GM18520 (cell line): ENCODE measurements around the gene ALPK1.
"Not testable (repeated sequence)": the region's sequence is repeated elsewhere in the genome, so short reads cannot be mapped to it uniquely, and the experiment has no call there.

Source experiments
- ATAC-seq: cut with Tn5 transposase; IDR thresholded peaks from one replicate; pipeline ENCODE4 v1.9.1; 2021; ENCODE audit not compliant: unreplicated experiment

The ALPK1 gene

GRCh38 chr4:112284166-112284565 is 13.0 kb upstream of the ALPK1 start:
- no peak for ATAC-seq

DNA sequence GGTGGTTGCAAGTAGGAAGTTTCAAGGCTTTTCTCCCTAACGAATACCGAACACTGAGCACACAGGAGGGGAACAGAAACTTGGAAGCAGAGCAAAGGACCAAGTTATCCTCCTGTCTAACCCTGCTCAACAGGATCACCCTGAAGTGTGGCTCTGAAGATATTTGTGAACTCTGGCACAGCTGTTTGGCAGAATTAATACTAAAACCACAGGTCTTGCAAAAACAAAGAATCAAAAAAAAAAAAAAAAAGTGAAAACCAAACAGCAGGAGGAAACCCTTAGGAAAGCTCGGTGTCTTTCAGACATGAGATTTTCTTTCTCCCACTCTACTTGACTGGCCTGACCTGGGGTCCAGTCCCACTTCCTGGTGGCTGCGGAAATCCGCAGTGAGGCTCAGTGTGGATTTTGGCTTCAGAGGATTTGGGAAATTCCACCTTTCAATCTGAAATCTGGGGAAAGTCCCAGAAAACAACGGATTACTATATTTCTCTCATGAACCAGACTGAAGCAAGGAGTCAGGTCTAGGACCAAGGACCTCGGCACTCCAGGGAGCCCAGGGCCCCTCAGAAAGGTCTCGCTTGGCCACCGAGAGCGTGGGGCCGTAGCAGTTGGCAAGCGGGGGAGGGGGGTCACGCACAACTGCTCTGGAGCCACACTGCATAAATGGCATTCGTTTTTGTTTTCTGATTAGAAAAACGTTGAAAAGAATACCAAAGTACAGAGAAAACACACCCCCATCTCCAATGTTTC is 12.3 kb upstream of the ALPK1 start:
- ATAC-seq, result no peak

DNA sequence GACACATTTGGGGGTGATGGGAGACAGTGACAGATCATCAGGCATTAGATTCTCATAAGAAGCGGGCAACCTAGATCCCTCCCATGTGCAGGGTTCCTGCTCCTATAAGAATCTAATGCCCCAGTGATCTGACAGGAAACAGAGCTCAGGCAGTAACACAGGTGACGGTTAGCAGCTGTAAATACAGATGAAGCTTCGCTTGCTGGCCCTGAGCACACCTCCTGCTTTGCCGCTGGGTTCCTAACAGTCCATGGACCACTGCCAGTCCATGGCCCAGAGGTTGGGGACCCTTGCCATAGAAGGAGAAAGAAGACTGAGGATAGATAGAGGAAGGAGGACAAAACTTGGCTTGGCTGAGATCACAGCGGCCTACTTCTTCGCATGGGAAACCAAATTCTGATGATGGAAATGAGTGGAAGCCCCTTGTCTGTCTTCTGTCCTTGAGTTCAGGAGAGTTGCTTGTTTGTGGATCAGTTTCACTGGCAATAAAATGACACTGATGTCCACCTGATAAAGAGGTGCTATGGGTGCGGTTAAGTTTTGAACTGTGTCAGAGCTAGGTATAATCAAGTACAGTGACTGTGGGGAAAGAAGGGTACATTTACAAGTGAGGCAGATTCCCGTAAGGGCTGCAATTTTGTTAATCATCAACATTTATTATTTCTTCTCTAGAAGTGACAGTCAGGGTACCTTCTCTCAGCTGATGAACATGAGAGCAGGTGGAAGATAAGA is 9.7 kb upstream of the ALPK1 start:
- ATAC-seq, result peak; percentile 27

DNA sequence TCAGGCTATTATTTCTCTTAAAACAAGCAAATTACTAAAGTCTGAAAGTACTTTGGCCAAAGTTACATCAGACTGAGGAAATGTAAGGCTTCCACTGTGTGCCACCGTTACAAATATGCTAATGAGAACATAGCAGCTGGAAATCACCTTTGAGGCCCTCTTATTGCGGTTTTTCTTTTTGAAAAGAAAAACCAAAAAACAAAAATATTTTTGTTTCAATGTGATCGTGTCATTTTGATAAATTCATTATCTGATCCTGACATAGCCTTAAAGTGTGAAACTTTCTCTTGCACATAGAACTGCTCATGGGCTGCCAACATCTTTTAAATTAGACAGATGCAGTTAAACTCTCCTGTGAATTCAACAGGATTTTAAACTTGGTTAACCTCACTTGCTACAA is 8.7 kb upstream of the ALPK1 start:
- peak; percentile 21 for ATAC-seq

GRCh38 chr4:112289407-112290253 is 7.5 kb upstream of the ALPK1 start:
- no peak for ATAC-seq

DNA sequence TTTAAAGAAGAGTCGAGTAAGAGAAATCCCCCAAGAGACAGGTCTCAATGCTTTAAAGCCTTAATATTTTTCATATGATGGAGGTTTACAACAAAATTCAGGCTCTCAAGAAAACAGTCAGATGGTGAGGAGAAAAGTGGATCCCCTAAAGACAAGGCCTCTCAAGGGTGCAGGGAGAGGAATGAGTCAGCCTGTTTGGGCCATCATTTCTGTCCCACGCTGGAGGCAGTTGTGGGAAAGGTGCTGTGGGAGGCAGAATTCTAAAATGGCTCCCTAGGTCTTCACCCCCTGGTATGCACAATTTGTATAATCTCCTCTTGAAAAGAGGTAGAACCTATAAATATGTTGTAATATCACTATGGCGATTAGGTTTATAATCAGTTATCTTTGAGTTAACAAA is 6.8 kb upstream of the ALPK1 start:
- ATAC-seq, result no peak

GRCh38 chr4:112299721-112300120 is 2.6 kb downstream of the ALPK1 start:
- ATAC-seq, result no peak

DNA sequence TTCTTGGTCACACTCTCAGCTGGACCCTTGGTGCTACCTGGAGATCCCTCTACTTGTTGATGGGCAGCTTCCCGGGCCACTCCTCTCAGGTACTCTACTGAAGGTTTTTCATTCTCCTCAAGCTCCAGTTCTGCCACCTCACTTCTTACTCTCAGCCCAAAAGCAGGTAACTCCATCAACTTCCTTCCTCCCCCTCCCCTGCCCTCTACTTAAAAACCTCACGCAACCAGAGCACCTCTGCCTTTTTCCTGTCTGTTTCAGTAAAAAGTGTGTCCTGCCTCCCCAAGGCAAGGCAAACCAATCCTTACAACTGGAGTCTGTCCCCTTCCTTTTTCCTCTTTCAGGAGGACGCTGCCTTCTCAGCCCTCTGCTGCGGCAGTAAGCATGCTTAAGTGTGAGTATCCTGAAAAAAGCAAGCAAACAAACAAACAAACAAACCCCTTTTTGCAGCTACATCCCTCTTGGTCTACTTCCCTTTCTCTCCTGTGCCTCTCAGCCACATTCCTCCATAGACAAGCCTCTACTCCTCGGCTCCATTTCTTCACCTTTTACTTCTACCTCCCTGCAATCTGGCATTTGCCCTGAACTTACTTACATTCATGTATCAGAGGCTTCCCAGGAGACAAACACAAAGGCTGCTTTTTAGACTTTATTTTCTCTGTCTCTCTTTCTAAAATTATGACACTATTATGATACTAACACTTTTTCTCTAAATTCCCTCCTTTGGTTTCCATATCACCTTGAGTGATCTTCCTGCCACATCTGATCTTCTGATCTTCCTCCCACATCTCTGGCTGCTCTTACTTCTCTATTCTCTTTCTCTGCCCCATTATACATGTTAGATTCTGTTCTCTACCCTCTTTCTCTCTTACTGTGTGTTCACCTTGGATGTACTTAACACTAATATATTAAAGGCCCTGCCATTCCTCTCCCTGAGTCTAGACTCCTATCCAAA is 5.4 kb downstream of the ALPK1 start:
- ATAC-seq, result peak; percentile 74

- not testable (repeated sequence) for ATAC-seq
Observed at GRCh38 chr4:112305477-112305876, 8.3 kb downstream of the ALPK1 start.

- not testable (repeated sequence) for ATAC-seq
Observed at GRCh38 chr4:112309263-112309791, 12.2 kb downstream of the ALPK1 start.

GRCh38 chr4:112311516-112311915 is 14.3 kb downstream of the ALPK1 start:
- no peak for ATAC-seq

GRCh38 chr4:112312610-112313239 is 15.6 kb downstream of the ALPK1 start:
- ATAC-seq, result peak; percentile 98

- ATAC-seq, result no peak
Observed at GRCh38 chr4:112315446-112315845, 18.3 kb downstream of the ALPK1 start.

- no peak for ATAC-seq
Observed at GRCh38 chr4:112316360-112316759, 19.2 kb downstream of the ALPK1 start.

DNA sequence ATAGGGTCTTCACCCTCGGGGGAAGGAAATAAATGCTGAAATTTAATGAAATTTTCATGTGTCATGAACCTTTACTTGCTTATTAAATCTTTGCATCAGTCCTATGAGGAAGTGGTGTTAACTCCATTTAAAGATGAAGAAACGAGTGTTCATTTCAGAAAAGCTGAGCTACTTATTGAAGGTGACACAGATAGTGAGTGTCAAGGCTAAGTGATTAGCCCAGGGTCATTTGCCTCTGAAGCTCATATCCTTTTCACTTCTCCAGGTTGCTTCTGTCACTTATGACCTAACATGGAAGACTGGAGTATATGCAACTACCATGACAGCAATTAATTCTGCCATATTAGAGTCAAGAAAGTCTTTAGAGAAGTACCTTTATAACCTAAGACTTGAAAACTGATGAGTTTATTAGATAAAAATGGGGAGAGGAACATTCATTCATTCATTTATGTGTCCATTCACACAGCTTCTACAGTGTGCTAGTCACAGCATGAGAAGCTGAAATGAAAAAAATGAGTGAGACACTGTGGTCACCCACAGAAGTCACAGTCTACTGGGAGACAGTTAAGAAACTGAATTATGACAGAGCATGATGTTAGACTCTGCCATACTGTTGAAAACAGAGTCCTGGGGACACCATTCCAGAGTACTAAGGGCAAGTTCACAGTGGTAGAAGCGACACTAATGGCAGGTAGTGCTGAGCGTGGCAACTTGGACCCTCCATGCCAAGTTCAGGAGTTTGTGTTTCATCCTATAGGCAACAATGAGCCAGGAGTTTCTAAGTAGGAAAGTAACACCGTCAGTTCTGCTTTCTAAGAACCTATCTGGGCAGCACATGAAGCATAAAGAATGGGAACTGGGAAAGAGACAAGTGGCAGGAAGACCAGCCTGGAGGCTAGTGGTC is 21.3 kb downstream of the ALPK1 start:
- ATAC-seq, result peak; percentile 99

GRCh38 chr4:112321776-112322684 is 24.9 kb downstream of the ALPK1 start:
- no peak for ATAC-seq

DNA sequence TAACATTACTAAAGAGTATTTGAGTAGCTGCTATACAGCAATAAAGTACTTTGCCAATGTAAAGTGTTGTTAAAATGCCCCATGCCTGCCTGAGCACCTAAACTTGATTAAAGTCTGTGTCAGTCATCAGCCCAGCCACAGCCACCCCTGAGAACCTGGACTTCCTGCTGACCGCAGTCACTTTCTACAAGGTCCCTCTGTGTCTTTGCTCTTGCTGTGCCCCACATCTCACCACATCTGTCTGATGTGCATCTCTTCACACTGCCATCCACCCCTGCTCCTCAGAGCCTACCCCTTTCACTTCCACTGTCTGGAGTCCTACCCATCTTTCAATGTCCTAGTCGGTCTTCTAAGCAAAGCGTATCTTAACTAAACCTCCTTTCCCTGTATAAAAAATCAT is 25.7 kb downstream of the ALPK1 start:
- no peak for ATAC-seq

- no peak for ATAC-seq
Observed at GRCh38 chr4:112325530-112325929, 28.4 kb downstream of the ALPK1 start.
